Breast epithelium (tissue), 4 donors: ENCODE measurements around the gene F3. TPM values are rescaled to one million over a fixed set of nuclear protein-coding genes. Genes with fewer than 3 reads are reported as not detected.
"Not testable (repeated sequence)": the region's sequence is repeated elsewhere in the genome, so short reads cannot be mapped to it uniquely, and the experiment has no call there.

Experiments used
- DNase-seq, 2 donors: peaks; one replicate each; pipeline ENCODE4 v3.0.0-alpha.2; 2019; ENCODE audit warnings: low spot score in 2 of 2
- H3K27ac ChIP-seq, 2 donors: fragments of 200-600 bp; sonication (generic) in 1 of 2; one replicate each; pipeline ENCODE4 v1.5.1; 2016 to 2019; ENCODE audit warnings: mild to moderate bottlenecking in 1 of 2
- H3K27me3 ChIP-seq, 2 donors: fragments of 200-600 bp; sonication (generic) in 1 of 2; one replicate each; pipeline versions ENCODE4 v1.5.1 to v1.6.0; 2017 to 2019; ENCODE audit warnings: control low read depth in 1 of 2, mild to moderate bottlenecking in 1 of 2
- H3K36me3 ChIP-seq: fragments of 200-600 bp; one replicate; pipeline ENCODE4 v1.5.1; 2019
- H3K4me1 ChIP-seq, 2 donors: fragments of 200-600 bp; sonication (generic); one replicate each; pipeline ENCODE4 v1.5.1; 2016 to 2019; ENCODE audit warnings: control low read depth in 1 of 2
- H3K4me3 ChIP-seq, 3 donors: fragments of 200-600 bp; sonication (generic); 1 replicate in 2 of 3; 2 replicates in 1 of 3; pipeline ENCODE4 v1.5.1; 2016 to 2019; ENCODE audit warnings: mild to moderate bottlenecking in 3 of 3, moderate library complexity in 2 of 3
- H3K9me3 ChIP-seq, 2 donors: fragments of 200-600 bp; sonication (generic) in 1 of 2; one replicate each; pipeline ENCODE4 v1.5.1; 2016 to 2019; ENCODE audit warnings: control low read depth in 1 of 2
- POLR2A ChIP-seq: fragments of 450-650 bp; IDR thresholded peaks from one replicate; pipeline ENCODE4 v1.6.1; 2016; ENCODE audit warnings: antibody characterized with exemption, mild to moderate bottlenecking, moderate library complexity
- POLR2AphosphoS5 ChIP-seq, 3 donors: sonication (generic); formaldehyde crosslinking; IDR thresholded peaks; one replicate each; pipeline ENCODE4 v1.6.1; 2017; ENCODE audit warnings: antibody characterized with exemption in 3 of 3
- intact Hi-C: fragments of 100-400 bp; cut with DNase I; formaldehyde crosslinking; loops from one replicate; pipeline ENCODE4 v1.15.1; 2023; ENCODE audit warnings: low total_unique reads
- total RNA-seq, 3 donors: library from RNA; depleted of rRNA; stranded (reverse); fragments of >200 nt; gene quantifications; one replicate each; pipeline ENCODE4 v1.1.0, GENCODE V29; 2016
- TF ChIP-seq, protein P1 (sequence below), 3 donors: fragments of 450-650 bp; IDR thresholded peaks; one replicate each; pipeline ENCODE4 v1.5.1; 2016 to 2017; ENCODE audit warnings: antibody characterized with exemption in 3 of 3, mild to moderate bottlenecking in 3 of 3, moderate library complexity in 3 of 3

The F3 gene
- total RNA-seq, 3 donors from 2014 or later = 61.9 to 115 (median 108) TPM

DNA sequence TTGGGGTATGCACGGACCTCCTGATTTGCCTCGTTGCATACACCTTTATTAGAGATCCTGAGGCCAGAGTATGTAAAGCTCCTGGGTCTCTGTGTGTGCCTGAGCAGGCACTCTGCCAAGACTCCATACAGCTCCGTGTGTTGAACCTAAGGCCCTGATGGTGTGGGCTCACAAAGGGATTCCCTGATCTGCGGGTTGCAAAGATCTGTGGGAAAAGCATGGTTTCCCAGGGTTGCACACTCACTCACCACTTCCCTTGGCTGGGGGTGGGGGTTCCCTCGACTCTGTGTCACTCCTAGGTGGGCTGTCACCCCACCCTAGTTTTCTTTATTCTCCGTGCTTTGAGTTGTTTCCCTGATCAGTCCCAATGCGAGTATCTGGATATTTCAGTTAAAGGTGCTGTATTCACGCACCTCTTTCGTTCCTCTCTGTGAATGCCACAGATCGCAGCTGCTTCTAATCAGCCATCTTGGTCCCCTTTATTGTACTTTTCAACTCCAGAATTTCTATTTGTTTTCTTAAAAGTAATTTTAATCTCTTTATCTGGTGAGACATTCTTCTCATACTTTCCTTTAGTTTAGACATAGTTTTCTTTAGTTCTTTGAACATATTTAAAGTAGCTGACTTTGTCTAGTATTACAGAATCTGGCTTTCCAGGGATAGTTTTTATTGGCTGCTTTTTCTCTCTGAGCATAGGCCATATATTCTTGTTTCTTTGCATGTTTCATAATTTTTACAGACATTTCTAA, 39.0 kb upstream of the F3 start:
- TF ChIP-seq POLR2AphosphoS5 (IDR thresholded peaks at IDR 0.05) (no peak), POLR2A (no peak)
- TF ChIP-seq, protein P1, sequence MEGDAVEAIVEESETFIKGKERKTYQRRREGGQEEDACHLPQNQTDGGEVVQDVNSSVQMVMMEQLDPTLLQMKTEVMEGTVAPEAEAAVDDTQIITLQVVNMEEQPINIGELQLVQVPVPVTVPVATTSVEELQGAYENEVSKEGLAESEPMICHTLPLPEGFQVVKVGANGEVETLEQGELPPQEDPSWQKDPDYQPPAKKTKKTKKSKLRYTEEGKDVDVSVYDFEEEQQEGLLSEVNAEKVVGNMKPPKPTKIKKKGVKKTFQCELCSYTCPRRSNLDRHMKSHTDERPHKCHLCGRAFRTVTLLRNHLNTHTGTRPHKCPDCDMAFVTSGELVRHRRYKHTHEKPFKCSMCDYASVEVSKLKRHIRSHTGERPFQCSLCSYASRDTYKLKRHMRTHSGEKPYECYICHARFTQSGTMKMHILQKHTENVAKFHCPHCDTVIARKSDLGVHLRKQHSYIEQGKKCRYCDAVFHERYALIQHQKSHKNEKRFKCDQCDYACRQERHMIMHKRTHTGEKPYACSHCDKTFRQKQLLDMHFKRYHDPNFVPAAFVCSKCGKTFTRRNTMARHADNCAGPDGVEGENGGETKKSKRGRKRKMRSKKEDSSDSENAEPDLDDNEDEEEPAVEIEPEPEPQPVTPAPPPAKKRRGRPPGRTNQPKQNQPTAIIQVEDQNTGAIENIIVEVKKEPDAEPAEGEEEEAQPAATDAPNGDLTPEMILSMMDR (IDR thresholded peaks at IDR 0.05) = no peak
- no peaks in the 10 kb centered on the region for H3K27me3 ChIP-seq
- H3K36me3 ChIP-seq = no peaks in the 10 kb centered on the region
- intact Hi-C loops = no loop called here
- H3K4me3 ChIP-seq = no peak overlapping the region
- peaks cover 0 to 5% of the 10 kb centered on the region in 2 donors for H3K4me1 ChIP-seq
- peak overlapping the region in 1 of 2 donors; percentile 61 for H3K27ac ChIP-seq
- DNase-seq = no peak
- no peaks in the 10 kb centered on the region for H3K9me3 ChIP-seq

DNA sequence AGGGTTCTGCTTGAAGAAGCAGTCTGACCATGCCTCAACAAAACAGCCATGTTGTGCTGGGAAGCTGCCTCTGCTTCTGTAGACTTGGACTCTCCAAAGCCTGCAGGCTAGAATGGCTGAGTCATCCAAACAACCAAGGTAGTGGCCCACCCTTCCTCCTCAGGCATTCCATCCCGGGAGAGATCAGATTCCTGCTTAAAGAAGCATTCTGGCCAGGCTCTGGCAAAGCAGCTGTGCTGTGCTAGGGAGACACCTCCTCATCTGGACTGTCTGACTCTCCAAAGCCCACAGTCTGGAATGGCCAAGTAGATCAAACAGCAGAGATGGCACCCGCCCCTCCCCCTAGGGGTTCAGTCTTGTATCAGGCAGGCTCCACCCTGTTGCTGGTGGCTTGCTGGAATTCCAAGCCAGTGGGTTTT, 38.3 kb upstream of the F3 start:
- Histone ChIP-seq H3K27me3 (no peaks in the 10 kb centered on the region), H3K4me3 (no peak overlapping the region), H3K9me3 (no peaks in the 10 kb centered on the region), H3K27ac (peak overlapping the region; percentile 1 to 61), H3K36me3 (no peaks in the 10 kb centered on the region), H3K4me1 (peaks cover 0 to 5% of the 10 kb centered on the region in 2 donors)
- DNase-seq = no peak
- intact Hi-C loops = no loop called here
- TF ChIP-seq POLR2AphosphoS5 (IDR thresholded peaks at IDR 0.05) (no peak), POLR2A (no peak)
- TF ChIP-seq, protein P1 (IDR thresholded peaks at IDR 0.05) = no peak

DNA sequence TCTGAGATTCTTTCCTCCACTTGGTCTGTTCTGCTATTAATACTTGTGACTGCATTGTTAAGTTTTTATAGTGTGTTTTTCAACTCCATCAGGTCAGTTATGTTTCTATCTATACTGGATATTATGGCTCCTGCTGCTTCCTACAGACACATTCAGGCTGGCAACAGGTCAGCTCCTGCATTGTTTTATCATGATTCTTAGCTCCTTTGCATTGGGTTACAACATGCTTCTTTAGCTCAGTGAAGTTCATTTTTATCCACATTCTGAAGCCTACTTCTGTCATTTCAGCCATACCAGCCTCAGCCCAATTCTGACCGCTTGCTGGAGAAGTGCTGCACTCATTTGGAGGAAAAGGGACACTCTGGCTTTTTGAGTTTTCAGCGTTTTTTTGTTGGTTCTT, 37.3 kb upstream of the F3 start:
- H3K4me3 ChIP-seq = no peak overlapping the region
- no peak overlapping the region for H3K27ac ChIP-seq
- H3K4me1 ChIP-seq = peaks cover 0 to 5% of the 10 kb centered on the region in 2 donors
- intact Hi-C loops = no loop called here
- H3K27me3 ChIP-seq = no peaks in the 10 kb centered on the region
- H3K9me3 ChIP-seq = peaks cover 0 to under 1% of the 10 kb centered on the region in 2 donors
- DNase-seq = no peak
- TF ChIP-seq POLR2AphosphoS5 (IDR thresholded peaks at IDR 0.05) = no peak
- no peak for TF ChIP-seq POLR2A
- TF ChIP-seq, protein P1 (IDR thresholded peaks at IDR 0.05) = no peak
- H3K36me3 ChIP-seq = no peaks in the 10 kb centered on the region

DNA sequence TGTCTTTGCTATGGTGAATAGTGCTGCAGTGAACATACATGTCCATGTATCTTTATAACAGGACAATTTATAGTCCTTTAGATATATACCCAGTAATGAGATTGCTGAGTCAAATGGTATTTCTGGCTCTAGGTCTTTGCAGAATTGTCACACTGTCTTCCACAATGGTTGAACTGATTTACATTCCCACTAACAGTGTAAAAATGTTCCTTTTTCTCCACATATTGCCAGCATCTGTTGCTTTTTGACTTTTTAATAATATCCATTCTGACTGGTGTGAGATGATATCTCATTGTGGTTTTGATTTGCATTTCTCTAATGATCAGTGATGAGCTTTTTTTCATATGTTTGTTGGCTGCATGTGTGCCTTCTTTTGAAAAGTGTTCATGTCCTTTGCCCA, 32.4 kb upstream of the F3 start:
- not testable (repeated sequence) for H3K4me3 ChIP-seq, H3K27me3 ChIP-seq, H3K36me3 ChIP-seq, H3K27ac ChIP-seq, DNase-seq, H3K4me1 ChIP-seq
- H3K9me3 ChIP-seq = peaks cover 0 to 15% of the 10 kb centered on the region in 2 donors
- intact Hi-C loops = loop anchor here (5.0 kb wide), 1 partner anchor 103 kb away; no protein-coding TSS in a partner anchor

DNA sequence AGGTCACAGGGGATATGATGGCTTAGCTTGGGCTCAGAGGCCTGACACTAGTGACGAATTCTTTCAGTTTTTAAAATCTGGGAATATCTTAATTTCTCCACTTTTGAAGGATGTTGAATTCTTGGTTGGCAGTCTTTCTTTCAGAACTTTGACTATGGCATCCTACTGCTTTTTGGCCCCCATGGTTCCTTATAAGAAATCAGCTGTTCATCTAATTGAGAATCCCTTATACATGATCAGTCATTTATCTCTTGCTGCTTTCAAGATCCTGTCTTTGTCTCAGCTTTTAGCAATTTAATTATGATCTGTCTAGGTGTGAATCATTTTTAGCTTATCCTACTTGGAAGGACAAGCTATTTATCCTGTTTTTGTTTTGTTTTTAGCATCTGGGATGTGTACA, 31.2 kb upstream of the F3 start:
- DNase-seq = no peak
- H3K36me3 ChIP-seq = no peaks in the 10 kb centered on the region
- H3K4me1 ChIP-seq = no peaks in the 10 kb centered on the region
- no peak overlapping the region for H3K27ac ChIP-seq
- no peak overlapping the region for H3K4me3 ChIP-seq
- intact Hi-C loops = loop anchor here (5.0 kb wide), 1 partner anchor 105 kb away; no protein-coding TSS in a partner anchor
- H3K27me3 ChIP-seq = no peaks in the 10 kb centered on the region
- TF ChIP-seq, protein P1 (IDR thresholded peaks at IDR 0.05) = no peak
- no peak for TF ChIP-seq POLR2AphosphoS5 (IDR thresholded peaks at IDR 0.05)
- no peak for TF ChIP-seq POLR2A
- peaks cover 0 to 15% of the 10 kb centered on the region in 2 donors for H3K9me3 ChIP-seq

DNA sequence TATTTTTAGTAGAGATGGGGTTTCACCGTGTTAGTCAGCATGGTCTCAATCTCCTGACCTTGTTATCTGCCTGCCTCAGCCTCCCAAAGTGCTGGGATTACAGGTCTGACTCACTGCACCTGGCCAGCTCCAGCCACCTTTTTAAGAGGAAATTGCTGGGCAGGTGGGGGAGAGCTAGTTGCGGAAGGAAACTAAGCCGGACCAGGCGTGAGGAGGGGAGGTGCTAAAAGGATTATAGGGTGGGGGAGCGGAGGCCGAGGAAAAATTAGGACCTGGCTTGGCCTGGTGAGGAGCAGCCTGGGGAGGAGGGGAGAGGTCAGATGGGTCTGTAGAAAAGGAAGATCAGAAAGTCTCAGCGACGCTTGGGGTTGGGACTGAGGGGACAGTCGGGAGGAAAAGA, 29.4 kb upstream of the F3 start:
- H3K36me3 ChIP-seq, H3K4me3 ChIP-seq, H3K27ac ChIP-seq, H3K27me3 ChIP-seq, DNase-seq, H3K4me1 ChIP-seq: not testable (repeated sequence)
- peaks cover 0 to 15% of the 10 kb centered on the region in 2 donors for H3K9me3 ChIP-seq
- intact Hi-C loops = loop anchor here (5.0 kb wide), 1 partner anchor 106 kb away; no protein-coding TSS in a partner anchor

DNA sequence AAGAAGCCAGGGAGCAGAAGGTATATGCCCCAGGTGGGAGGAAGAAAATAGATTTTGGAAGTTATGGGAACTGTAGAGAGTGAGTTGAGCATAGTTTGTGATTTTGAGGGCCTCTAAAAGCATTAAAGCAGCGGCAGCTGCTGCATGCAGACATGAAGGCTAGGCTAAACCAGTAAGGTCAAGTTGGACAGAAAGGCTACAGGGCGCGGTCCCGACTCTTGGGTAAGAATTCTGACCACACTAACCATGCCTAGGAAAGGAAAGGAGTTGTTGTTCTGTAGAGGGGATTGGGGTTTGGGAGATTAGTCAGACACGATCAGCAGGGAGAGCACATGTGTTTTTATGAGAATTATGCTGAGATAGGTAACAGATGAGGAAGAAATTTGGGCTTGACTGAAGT, 27.2 kb upstream of the F3 start:
- H3K36me3 ChIP-seq, intact Hi-C loops, H3K27me3 ChIP-seq, H3K4me1 ChIP-seq, H3K27ac ChIP-seq, H3K4me3 ChIP-seq, DNase-seq: not testable (repeated sequence)
- peaks cover 0 to 14% of the 10 kb centered on the region in 2 donors for H3K9me3 ChIP-seq

DNA sequence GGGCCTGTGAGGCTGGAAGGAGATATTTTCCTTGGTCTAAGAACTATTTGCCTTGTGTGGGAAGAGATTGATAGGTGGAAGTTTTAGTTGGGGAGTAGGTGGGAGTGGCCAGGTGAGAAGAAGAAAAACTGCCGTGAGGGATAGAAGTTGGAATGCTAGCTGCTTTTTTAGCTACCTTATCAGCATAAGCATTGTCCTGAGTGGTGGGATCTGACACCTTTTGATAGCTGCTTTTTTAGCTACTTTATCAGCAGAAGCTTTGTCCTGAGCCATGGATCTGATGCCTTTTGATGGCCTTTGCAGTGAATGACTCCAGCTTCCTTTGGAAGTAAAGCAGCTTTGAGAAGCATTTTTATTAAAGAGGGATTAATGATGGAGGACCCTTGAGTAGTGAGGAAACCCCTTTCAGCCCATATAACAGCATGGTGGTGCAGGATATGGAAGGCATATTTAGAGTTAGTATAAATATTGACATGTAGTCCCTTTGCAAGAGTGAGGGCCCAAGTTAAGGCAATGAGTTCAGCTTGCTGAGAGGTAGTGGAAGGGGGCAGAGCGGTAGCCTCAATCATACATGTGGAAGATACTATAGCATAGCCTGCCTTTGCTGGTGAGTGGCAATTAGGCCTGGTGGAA, 26.5 kb upstream of the F3 start:
- intact Hi-C loops, H3K9me3 ChIP-seq, DNase-seq, H3K4me3 ChIP-seq, H3K27me3 ChIP-seq, H3K36me3 ChIP-seq, H3K27ac ChIP-seq, H3K4me1 ChIP-seq: not testable (repeated sequence)

DNA sequence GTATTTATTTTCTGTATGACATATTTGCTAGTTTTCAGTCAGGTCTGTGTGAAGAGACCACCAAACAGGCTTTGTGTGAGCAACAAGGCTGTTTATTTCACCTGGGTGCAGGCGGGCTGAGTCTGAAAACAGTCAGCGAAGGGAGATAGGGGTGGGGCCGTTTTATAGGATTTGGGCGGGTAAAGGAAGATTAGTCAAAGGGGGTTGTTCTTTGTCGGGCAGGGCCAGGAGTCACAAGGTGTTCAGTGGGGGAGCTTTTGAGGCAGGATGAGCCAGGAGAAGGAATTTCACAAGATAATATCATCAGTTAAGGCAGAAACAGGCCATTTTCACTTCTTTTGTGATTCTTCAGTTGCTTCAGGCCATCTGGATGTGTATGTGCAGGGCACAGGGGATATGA, 24.9 kb upstream of the F3 start:
- H3K9me3 ChIP-seq, H3K36me3 ChIP-seq, H3K4me3 ChIP-seq, H3K27ac ChIP-seq, DNase-seq, H3K4me1 ChIP-seq, intact Hi-C loops, H3K27me3 ChIP-seq: not testable (repeated sequence)
